Measurements from ENCODE around the gene CYP3A4.
"Not testable (repeated sequence)": the region's sequence is repeated elsewhere in the genome, so short reads cannot be mapped to it uniquely, and the experiment has no call there.

The CYP3A4 gene

DNA sequence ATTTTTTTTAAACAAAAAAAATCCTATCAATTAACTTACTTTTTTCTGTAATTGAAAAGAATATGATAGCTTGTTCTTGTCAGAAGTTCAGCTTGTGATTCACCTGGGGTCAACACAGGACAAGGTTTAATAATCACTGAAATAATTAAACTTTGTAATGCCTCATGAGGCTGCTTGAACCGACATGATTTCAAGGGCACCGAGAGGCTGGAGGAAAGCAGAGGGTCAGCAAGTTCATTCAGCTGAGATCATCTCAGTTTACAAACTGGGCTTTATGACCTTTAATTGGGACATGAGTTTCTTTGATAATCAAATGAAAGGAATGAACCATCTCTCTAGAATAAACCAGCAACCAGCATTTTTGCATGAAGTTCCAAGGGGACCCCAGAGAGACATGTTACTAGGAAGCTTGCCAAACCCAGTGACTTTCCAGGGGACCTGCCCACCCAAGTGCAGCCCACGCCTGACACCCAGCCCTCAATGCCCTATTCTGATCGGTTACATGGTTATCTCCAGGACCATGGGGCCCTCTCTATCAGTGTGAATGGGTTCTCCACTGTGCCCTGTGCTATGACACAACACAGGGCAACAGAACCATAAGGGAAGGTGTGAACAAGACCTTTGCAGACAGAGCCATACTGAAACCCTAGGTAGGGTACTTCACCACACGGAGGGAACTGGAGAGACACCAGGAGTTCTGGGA lies 7.8 kb upstream of the CYP3A4 start:
- no peak for FAIRE-seq

- no peak for FAIRE-seq
Observed at GRCh38 chr7:99791021-99791420, 7.0 kb upstream of the CYP3A4 start.

GRCh38 chr7:99790407-99790806 lies 6.4 kb upstream of the CYP3A4 start:
- no peak for FAIRE-seq

- FAIRE-seq = no peak
Observed at GRCh38 chr7:99789441-99790070, 5.6 kb upstream of the CYP3A4 start.

- no peak for FAIRE-seq
Observed at GRCh38 chr7:99788554-99788953, 4.6 kb upstream of the CYP3A4 start.

DNA sequence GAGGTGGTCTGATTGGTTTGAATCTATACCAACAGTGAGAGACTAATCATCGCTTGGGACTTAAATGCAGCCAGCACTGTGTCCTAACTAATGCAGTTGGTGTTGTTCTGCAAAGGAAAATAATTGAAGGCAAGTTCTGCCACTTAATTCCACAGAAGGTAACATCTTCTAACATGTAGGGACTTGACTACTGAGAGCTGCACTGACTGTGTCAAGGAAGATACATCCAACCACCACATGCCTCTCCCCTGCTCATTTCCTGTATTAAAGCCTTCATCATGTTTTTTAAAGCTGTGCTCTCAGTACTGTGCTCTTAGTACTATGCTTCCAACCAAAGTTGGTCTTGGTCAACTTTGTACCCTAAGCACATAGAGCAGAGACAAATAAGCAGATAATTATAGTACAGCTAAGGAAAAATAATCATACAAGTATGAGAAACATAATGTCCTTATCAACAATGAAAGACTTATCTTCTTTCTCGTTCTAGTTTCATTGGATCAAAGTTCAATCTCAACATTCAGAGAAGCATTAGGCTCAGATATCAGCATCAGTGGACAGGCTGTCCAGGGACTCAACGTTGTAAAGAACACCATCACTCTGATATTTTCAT lies 2.8 kb upstream of the CYP3A4 start:
- FAIRE-seq = no peak

- FAIRE-seq = not testable (repeated sequence)
Observed at GRCh38 chr7:99785654-99786053, 1.7 kb upstream of the CYP3A4 start.

DNA sequence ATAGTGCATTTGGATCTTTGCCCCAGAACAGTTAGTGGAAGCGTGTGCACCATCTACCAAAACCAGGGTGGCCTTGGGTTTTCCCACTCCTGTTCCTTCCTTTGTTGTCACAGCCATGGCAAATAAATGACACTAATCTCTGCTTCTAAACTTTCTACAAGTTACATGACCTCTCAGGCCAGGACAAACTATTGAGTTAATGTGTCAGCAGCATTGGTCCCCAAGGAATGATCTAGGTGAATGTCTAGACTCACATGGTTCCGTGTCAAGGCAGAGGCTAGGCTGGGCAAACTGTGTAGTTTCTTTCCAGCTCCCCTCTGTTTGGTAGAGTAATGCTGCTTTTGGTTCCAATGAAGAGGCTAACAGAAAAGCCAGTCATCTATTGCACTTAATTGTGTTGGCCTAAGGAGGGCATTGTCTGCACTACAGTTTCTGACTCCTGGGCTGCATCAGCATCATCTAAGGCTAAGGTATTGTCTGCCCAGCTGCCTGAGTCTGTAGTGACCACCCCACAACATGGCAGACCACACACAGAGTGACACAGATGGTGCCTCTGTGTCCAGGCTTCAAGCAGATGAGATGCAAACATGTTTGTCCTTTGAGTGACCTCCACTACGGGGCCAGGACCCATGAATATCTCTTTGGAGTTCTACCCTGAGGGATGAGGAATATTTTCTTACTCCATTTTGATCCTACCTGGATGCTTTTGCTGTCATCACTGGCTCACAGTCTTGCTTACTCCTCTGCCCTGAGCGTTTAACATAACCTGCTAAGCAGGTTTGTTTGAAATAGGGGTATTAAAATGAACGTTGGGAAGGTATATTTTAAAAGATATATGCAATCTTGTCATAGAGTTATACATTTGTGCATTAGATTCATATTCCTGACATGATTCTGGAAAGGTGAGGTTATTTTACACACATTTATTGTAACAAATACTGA lies 1.7 kb downstream of the CYP3A4 start:
- no peak for FAIRE-seq

DNA sequence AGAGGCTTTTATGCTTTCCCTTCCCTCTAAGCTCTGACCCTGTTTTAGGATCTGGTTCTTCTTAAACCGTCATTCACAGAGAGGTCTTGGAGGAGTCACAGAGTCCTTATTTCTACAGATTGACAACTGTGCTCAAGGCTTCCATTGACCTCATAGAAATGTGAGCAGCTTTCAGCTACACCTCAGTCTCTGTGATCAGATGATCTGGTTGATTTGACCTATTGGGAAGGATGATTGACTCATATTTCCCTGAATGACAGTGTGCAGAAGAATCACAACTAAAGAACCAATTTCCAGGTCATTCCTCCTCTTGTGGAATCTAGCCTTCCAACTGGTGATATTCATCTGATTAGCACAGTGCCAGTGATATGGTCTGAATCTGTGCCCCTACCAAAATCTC lies 3.4 kb downstream of the CYP3A4 start:
- no peak for FAIRE-seq

GRCh38 chr7:99779949-99780348 lies 4.0 kb downstream of the CYP3A4 start:
- FAIRE-seq = no peak

- FAIRE-seq = no peak
Observed at GRCh38 chr7:99778880-99779279, 5.1 kb downstream of the CYP3A4 start.

DNA sequence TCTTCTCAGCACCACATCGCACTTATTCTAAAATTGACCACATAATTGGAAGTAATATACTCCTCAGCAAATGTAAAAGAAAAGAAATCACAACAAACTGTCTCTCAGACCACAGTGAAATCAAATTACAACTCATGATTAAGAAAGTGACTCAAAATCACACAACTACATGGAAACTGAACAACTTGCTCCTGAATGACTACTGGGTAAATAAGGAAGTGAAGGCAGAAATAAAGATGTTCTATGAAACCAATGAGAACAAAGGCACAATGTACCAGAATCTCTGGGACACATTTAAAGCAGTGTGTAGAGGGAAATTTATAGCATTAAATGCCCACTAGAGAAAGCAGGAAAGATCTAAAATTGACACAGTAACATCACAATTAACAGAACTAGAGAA lies 10.6 kb downstream of the CYP3A4 start:
- FAIRE-seq = not testable (repeated sequence)

DNA sequence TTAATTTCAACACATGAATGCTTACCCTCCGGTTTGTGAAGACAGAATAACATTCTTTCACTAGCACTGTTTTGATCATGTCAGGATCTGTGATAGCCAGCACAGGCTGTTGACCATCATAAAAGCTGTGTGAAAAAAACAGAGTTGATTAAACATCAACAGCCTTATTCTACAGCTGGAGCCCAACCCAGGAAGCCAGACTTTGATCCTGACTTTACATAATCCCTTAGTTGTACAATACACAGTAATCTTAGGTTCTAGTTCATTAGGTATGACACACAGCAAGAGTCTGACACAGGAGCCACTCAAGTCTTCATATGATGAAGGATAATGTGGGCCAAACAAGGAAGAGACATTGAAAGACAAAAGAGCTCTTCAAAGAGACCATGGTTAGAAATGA lies 11.4 kb downstream of the CYP3A4 start:
- no peak for FAIRE-seq

DNA sequence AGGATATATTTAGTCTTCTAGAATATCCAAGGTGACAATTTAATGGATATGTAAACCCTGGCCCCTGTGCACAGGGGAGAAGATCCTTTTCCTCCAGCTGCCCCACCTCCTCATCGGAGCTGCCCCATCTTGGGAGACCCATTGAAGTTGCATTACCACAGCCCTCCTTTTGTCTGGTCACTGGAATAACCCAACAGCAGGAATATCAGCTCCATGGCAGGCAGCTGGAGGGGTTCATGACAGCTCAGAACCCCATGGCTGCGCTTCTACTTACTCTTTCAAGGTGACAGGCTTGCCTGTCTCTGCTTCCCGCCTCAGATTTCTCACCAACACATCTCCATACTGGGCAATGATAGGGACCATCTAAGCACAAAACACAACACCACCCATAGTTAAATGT lies 14.5 kb downstream of the CYP3A4 start:
- not testable (repeated sequence) for FAIRE-seq

DNA sequence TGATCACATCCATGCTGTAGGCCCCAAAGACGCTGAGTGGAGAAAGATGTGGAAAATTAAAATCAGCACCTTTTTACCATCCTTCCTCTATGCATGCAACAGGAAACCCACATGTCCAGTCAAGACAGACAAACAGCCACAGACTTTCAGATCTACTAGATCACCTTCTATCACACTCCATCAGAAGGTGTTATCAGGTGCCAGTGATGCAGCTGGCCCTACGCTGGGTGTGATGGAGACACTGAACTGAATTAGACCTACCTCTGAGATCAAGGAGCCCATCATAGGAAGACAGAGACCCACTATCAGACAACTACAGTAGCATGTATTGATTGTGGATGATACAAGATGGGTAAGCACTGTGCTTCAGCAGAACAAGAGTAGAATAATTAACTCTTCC lies 15.5 kb downstream of the CYP3A4 start:
- no peak for FAIRE-seq

DNA sequence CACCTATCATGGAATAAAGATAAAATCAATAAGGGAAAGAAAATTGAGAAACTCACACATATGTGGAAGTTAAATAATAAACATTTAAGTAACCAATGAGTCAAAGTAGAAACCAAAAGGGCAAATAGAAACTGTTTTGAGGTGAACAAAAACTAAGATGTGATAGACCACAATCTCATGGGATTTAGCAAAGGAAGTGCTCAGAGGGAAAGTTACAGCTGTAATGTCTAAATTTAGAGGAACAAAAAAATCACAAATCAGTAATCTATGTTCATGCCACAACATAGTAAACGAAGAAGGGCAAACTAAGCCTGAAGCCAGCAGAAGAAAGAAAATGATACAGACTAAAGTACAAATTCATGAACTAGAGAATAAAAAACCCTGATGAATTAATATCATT lies 16.3 kb downstream of the CYP3A4 start:
- FAIRE-seq = no peak

- FAIRE-seq = no peak
Observed at GRCh38 chr7:99766484-99767099, 17.4 kb downstream of the CYP3A4 start.

- FAIRE-seq = no peak
Observed at GRCh38 chr7:99764478-99764877, 19.5 kb downstream of the CYP3A4 start.

DNA sequence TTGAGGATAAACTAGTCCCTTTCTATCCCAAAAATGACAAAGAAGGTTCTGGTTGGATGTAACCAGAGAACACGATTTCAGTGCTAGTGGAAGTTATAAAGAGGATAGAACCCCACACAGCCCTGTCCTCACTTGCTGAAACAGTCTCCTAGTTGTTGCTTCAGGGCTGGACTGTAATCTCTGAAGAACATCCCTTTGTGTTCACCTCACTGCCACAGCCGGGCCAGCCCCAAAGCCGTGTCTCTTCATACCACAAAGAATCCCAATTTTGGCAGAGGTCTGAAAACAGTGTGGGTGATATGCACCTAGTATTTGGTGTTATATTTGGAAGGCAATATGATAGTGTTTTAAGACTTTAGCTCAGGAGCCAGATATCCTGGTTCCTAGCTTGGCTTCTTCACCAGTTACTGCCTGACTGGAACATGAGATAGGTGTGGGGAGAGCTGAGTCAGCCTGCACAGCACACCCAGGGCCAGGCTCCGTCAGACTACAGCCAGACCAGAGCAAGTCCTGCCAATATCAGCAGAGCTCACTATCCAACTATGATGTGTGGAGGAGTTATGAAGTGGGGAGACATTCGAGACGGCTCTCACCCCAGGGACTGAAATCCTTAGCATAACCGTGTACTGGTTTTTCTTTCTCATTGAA lies 21.2 kb downstream of the CYP3A4 start:
- no peak for FAIRE-seq

DNA sequence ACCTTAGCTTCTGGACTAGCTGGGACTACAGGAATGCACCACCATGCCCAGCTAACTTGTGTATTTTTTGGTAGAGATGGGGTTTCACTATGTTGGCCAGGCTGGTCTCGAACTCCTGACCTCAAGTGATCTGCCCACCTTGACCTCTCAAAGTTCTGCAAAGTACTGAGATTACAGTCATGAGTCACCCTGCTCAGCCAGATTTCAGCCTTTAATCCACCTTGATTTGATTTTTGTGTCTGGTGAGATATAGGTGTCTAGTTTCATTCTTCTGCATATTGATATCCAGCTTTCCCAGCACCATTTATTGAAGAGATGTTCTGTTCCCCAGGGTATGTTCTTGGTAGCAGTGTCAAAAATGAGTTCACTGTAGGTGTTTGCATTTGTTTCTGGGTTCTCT lies 28.9 kb downstream of the CYP3A4 start:
- FAIRE-seq = no peak

DNA sequence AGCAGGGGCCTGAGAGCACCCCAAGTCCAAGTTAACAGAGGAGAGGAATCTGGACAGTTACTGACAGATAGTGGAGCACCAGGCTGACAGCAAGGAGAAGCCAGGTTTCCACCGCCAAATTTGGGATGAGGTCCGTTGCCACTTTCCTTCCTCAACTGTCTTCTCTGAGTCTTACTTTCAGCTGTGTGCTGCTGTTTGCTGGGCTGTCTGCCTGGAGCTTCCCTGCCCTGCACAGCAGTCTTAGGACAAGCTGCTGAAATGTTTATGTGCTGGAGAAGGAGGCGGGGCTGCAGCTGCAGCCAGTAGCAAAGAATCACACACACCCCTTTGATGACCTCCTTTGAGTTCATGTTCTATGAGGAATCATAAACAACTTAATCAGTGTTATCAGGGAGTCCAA lies 31.6 kb downstream of the CYP3A4 start:
- no peak for FAIRE-seq
